Measurements from ENCODE around the gene ARID1B.

GRCh38 chr6:156771761-156772160 is 5.4 kb upstream of the ARID1B start:
- TF ChIP-seq PATZ1 (CRISPR knock-in tag; IDR thresholded peaks at IDR 0.05; ENCODE audit: borderline replicate concordance) (no peak), EZH2 (IDR thresholded peaks at IDR 0.05; ENCODE audit: borderline replicate concordance, low read depth, low read length) (no peak), CTCF (IDR thresholded peaks at IDR 0.05 in 2 of 3, conservative IDR thresholded peaks at IDR 0.05 in 1 of 3; ENCODE audit: insufficient read depth in 2 of 3, low read depth in 1 of 3, low read length in 3 of 3) (no peak), CHD7 (IDR thresholded peaks at IDR 0.05; ENCODE audit: low read depth, low read length) (no peak), IRF1 (CRISPR knock-in tag; IDR thresholded peaks at IDR 0.05; ENCODE audit: borderline replicate concordance) (no peak), HNRNPK (IDR thresholded peaks at IDR 0.05; ENCODE audit: low read depth, low read length, poor library complexity, severe bottlenecking) (no peak), GTF2B (IDR thresholded peaks at IDR 0.05; ENCODE audit: extremely low read depth, insufficient read length) (no peak), POLR2A (conservative IDR thresholded peaks at IDR 0.05) (no peak), SRSF7 (optimal IDR thresholded peaks at IDR 0.05; ENCODE audit: low read depth, low read length) (no peak), FOXM1 (IDR thresholded peaks at IDR 0.05; ENCODE audit: low read depth) (no peak), FOXM1 (CRISPR knock-in tag; IDR thresholded peaks at IDR 0.05; ENCODE audit: low read depth) (no peak), YY1 (IDR thresholded peaks at IDR 0.05; ENCODE audit: borderline replicate concordance in 1 of 3, control insufficient read depth in 1 of 3, extremely low read depth in 1 of 3, insufficient read depth in 3 of 3, insufficient read length in 1 of 3, insufficient replicate concordance in 2 of 3, low read depth in 1 of 3, low read length in 2 of 3) (no peak), CTBP1 (IDR thresholded peaks at IDR 0.05; ENCODE audit: borderline replicate concordance) (no peak), U2AF1 (optimal IDR thresholded peaks at IDR 0.05; ENCODE audit: low read depth, low read length) (no peak)
